Karpas-422 (cell line): Measurements from ENCODE around the gene TNFSF13B. TPM values are rescaled to one million over a fixed set of nuclear protein-coding genes. Genes with fewer than 3 reads are reported as not detected.
"Not testable (repeated sequence)": the region's sequence is repeated elsewhere in the genome, so short reads cannot be mapped to it uniquely, and the experiment has no call there.

ENCODE experiments used
- DNase-seq: peaks from one replicate; pipeline ENCODE4 v3.0.0-alpha.2; 2015
- H2AFZ ChIP-seq: fragments of 200-600 bp; sonication (generic); 2 replicates; pipeline ENCODE4 v1.6.1; 2014; ENCODE audit warnings: antibody characterized with exemption, low read length, mixed read lengths
- H3K27ac ChIP-seq: fragments of 200-600 bp; sonication (generic); 2 replicates; pipeline ENCODE4 v1.5.1; 2014; ENCODE audit warnings: mild to moderate bottlenecking, low read length, moderate library complexity
- H3K27me3 ChIP-seq: fragments of 200-600 bp; sonication (generic); 2 replicates; pipeline ENCODE4 v1.6.1; 2014; ENCODE audit warnings: low read length, mixed read lengths
- H3K36me3 ChIP-seq: fragments of 200-600 bp; sonication (generic); 2 replicates; pipeline ENCODE4 v1.6.1; 2014; ENCODE audit warnings: low read length, mixed read lengths; ENCODE audit not compliant: insufficient read depth
- H3K4me1 ChIP-seq: fragments of 200-600 bp; sonication (generic); 2 replicates; pipeline ENCODE4 v1.6.1; 2014; ENCODE audit warnings: mild to moderate bottlenecking, low read length, mixed read lengths
- H3K4me2 ChIP-seq: fragments of 200-600 bp; sonication (generic); 2 replicates; pipeline ENCODE4 v1.6.1; 2014; ENCODE audit warnings: low read length, low read depth, mild to moderate bottlenecking; ENCODE audit not compliant: poor library complexity, severe bottlenecking
- H3K4me3 ChIP-seq: fragments of 200-600 bp; sonication (generic); 2 replicates; pipeline ENCODE4 v1.5.1; 2014; ENCODE audit warnings: mild to moderate bottlenecking, antibody characterized with exemption, low read length, mixed read lengths
- H3K79me2 ChIP-seq: fragments of 200-600 bp; sonication (generic); 2 replicates; pipeline ENCODE4 v1.6.1; 2014; ENCODE audit warnings: mild to moderate bottlenecking, low read length, mixed read lengths
- H3K9ac ChIP-seq: fragments of 200-600 bp; sonication (generic); 2 replicates; pipeline ENCODE4 v1.6.0; 2014; ENCODE audit warnings: low read length
- H3K9me2 ChIP-seq: fragments of 200-600 bp; sonication (generic), shearing (Covaris generic); replicated peaks from 2 replicates; pipeline ENCODE4 v1.6.0; 2014; ENCODE audit warnings: mild to moderate bottlenecking, low read length, moderate library complexity; ENCODE audit not compliant: insufficient read depth
- H3K9me3 ChIP-seq: fragments of 300-700, 200-600 bp; sonication (generic); 2 replicates; pipeline ENCODE4 v1.6.1; 2014; ENCODE audit warnings: low read length, mixed read lengths
- H4K20me1 ChIP-seq: fragments of 200-600 bp; sonication (generic); 2 replicates; pipeline ENCODE4 v1.6.1; 2014; ENCODE audit warnings: mild to moderate bottlenecking, antibody characterized with exemption, low read length, low read depth; ENCODE audit not compliant: insufficient read depth
- total RNA-seq: library from RNA; depleted of rRNA; stranded (reverse); fragments of >200 nt; shearing (Covaris generic); gene quantifications from 2 replicates; pipeline ENCODE4 v1.2.3, GENCODE V29; 2014; ENCODE audit warnings: low replicate concordance

TNFSF13B gene
- total RNA-seq, 1 experiment from 2014 or later = 1.1 TPM

DNA sequence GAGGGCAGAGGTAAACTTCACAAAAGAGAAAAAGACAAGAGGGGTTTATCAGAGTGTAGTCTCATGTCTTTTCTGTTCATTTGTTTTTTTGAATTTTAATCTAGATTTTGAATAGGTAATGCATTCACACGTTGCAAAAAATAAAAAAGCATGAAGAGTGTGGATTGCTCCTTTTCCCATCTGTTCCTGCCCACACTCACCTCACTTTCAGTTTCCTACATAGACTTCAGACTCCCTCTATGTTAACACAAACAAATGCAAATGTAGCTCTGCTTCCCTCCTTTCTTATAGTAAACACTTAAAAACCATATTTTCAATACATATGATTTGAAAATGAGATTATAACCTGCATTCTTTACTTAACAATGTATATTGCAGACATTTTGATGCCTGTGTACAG is 20.3 kb downstream of the TNFSF13B start:
- no peaks in the 10 kb centered on the region for H3K36me3 ChIP-seq
- no peaks in the 10 kb centered on the region for H4K20me1 ChIP-seq
- no peak overlapping the region for H3K4me2 ChIP-seq
- no peaks in the 10 kb centered on the region for H3K4me1 ChIP-seq
- no peak overlapping the region for H3K4me3 ChIP-seq
- H3K27ac ChIP-seq = no peak overlapping the region
- H3K9me2 ChIP-seq = no peaks in the 10 kb centered on the region
- no peak overlapping the region for H2AFZ ChIP-seq
- H3K27me3 ChIP-seq = no peaks in the 10 kb centered on the region
- H3K9me3 ChIP-seq = no peaks in the 10 kb centered on the region
- DNase-seq = no peak
- H3K9ac ChIP-seq = no peak overlapping the region
- H3K79me2 ChIP-seq = no peaks in the 10 kb centered on the region

DNA sequence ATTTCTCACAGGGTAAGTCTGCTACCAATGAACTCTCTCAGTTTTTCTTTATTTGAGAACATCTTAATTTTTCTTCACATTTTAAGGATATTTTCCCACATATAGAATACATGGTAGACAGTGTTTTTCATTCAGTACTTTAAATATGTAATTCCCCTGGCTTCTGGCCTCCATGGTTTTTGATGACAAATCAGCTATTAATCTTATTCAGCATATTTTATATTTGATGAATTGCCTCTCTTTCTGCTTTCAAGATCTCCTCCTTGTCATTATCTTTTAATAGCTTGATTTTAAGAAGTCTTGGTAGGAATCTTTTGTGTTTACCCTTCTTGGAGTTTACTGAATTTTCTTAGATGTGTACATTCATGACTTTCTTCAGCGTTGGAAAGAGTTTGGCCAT is 27.6 kb downstream of the TNFSF13B start:
- Histone ChIP-seq H3K36me3 (no peaks in the 10 kb centered on the region), H3K9me3 (no peaks in the 10 kb centered on the region; the same call in 1 of the 2 replicates), H4K20me1 (no peaks in the 10 kb centered on the region), H3K79me2 (no peaks in the 10 kb centered on the region), H3K4me3 (no peak overlapping the region), H3K9ac (no peak overlapping the region), H3K4me2 (no peak overlapping the region), H3K9me2 (no peaks in the 10 kb centered on the region), H3K27ac (no peak overlapping the region), H3K27me3 (no peaks in the 10 kb centered on the region), H3K4me1 (no peaks in the 10 kb centered on the region), H2AFZ (no peak overlapping the region)
- DNase-seq = no peak

DNA sequence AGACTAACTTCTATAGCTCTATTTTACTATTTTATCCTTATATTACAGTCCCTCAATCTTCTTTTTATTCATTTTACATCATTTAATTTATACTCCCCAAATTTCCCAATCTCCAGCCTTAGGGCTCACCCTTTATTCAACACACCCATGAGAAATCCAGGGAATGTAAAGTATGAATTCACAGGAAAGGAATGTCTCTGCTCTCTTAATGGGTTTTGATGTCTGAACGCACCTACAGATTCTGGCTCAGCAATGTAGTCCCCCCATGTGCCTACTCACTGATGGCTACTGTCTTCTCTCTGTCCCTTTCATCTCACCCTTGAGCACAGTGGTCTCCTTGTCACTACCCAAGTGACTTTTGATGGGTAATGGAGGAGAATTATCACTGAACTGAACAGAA is 32.8 kb downstream of the TNFSF13B start:
- Histone ChIP-seq H3K4me3 (no peak overlapping the region), H3K4me1 (no peaks in the 10 kb centered on the region), H3K79me2 (no peaks in the 10 kb centered on the region), H3K27me3 (no peaks in the 10 kb centered on the region), H3K27ac (no peak overlapping the region), H3K36me3 (no peaks in the 10 kb centered on the region), H2AFZ (no peak overlapping the region), H4K20me1 (no peaks in the 10 kb centered on the region), H3K9me3 (no peaks in the 10 kb centered on the region), H3K4me2 (no peak overlapping the region), H3K9ac (no peak overlapping the region), H3K9me2 (no peaks in the 10 kb centered on the region)
- DNase-seq = no peak

DNA sequence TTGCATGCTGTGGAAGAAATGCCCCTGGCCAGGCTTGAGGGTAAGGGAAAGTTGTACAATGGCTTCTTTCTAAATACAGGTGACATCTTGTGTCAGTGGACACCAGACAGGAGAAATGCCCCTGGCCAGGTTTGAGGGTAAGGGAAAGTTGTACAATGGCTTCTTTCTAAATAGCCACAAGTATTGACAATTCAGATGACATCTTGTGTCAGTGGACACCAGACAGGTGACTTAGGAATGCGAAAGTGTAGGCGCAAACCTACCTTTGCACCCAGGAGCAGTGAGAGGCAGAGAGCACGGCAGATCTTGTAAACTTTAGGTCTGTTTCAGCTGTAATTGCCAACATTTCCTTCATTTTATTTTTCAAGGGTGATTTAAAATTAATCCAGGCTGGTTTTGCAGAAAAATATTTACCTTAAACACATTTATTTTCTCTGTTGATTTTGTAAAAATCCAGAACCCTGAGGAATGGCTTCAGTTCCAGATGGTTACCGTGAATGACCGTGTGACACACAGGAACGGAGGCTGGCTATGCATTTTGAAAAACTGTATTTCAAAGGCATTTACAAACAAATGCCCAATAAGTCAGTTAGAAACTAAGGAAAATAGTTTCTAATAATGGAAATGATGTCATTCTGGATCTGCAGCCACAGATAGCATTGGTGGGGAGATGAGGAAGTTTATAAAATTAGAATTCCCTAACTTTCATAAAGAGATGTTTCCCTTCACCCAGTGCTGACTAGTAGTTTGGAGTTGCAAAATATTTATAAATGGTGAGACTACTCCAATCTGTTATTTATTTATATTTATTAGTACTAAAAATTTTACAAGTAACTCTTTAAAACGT is 34.9 kb downstream of the TNFSF13B start:
- H3K4me2 ChIP-seq = no peak overlapping the region
- no peaks in the 10 kb centered on the region for H3K4me1 ChIP-seq
- no peak for DNase-seq

DNA sequence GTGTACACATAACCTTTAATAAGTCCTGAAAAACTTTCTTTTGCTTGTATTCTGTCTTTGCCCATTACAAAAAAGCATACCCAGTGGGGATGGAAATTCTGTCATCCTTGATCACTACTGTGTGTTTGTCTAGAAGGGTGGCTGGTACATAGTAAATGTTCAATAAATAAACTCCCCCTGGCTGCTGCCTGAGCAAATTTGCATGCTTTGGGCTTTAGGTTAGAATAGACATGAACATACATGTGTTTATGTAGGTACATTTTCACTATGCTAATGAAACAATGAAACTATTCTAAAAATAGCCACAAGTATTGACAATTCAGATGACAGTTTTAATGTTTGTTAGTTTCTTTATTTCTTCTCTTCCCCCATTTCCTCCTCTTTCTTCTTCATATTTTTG is 36.1 kb downstream of the TNFSF13B start:
- Histone ChIP-seq H3K4me3 (no peak overlapping the region), H3K9ac (no peak overlapping the region), H3K9me2 (no peaks in the 10 kb centered on the region), H3K9me3 (no peaks in the 10 kb centered on the region), H4K20me1 (no peaks in the 10 kb centered on the region), H3K36me3 (no peaks in the 10 kb centered on the region), H3K79me2 (no peaks in the 10 kb centered on the region), H2AFZ (no peak overlapping the region), H3K4me2 (no peak overlapping the region), H3K27me3 (no peaks in the 10 kb centered on the region), H3K27ac (no peak overlapping the region), H3K4me1 (no peaks in the 10 kb centered on the region)
- DNase-seq = no peak

More for the DNA sequence above, 34.9 kb downstream of the TNFSF13B start:
- no peak overlapping the region for H3K9ac ChIP-seq
- no peak overlapping the region for H3K4me3 ChIP-seq
- H3K27ac ChIP-seq = no peak overlapping the region
- no peaks in the 10 kb centered on the region for H3K36me3 ChIP-seq
- H3K9me3 ChIP-seq = no peaks in the 10 kb centered on the region
- no peak overlapping the region for H2AFZ ChIP-seq
- H3K79me2 ChIP-seq = no peaks in the 10 kb centered on the region
- H4K20me1 ChIP-seq = no peaks in the 10 kb centered on the region
- H3K9me2 ChIP-seq = no peaks in the 10 kb centered on the region
- no peaks in the 10 kb centered on the region for H3K27me3 ChIP-seq

DNA sequence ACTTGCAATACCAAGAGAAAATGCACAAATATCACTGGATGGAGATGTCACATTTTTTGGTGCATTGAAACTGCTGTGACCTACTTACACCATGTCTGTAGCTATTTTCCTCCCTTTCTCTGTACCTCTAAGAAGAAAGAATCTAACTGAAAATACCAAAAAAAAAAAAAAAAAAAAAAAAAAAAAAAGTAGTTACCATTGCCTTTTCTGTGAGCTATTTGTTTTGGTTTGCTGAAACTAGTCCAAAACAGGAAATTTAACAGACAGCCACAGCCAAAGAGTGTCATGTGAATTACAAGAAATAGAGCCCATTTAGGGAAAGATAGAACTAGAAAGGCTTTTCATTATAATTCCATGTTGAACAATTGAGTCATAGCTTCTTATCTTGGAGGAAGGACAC is 37.3 kb downstream of the TNFSF13B start:
- Histone ChIP-seq H3K4me1 (no peaks in the 10 kb centered on the region), H3K27me3 (no peaks in the 10 kb centered on the region), H3K9me3 (no peaks in the 10 kb centered on the region), H4K20me1 (no peaks in the 10 kb centered on the region), H3K4me2 (no peak overlapping the region), H3K9ac (no peak overlapping the region), H3K4me3 (no peak overlapping the region), H3K36me3 (no peaks in the 10 kb centered on the region), H3K27ac (no peak overlapping the region), H3K79me2 (no peaks in the 10 kb centered on the region), H3K9me2 (no peaks in the 10 kb centered on the region), H2AFZ (no peak overlapping the region)
- DNase-seq = no peak

DNA sequence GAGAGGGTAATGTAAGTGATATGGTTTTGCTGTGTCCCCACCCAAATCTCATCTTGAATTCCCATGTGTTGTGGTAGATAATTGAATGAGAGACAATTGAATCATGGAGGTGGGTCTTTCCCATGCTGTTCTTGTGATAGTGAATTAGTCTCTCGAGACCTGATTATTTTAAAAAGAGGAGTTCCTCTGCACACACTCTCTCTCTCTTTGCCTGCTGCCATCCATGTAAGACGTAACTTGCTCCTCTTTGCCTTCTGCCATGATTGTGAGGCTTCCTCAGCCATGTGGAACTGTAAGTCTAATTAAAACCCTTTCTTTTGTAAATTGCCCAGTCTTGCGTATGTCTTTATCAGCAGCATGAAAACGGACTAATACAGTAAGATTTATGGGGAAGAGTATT is 42.1 kb downstream of the TNFSF13B start:
- not testable (repeated sequence) for H2AFZ ChIP-seq, H3K9me3 ChIP-seq, H3K4me2 ChIP-seq, H3K4me1 ChIP-seq, H3K9ac ChIP-seq, H3K9me2 ChIP-seq, H3K27ac ChIP-seq, H3K4me3 ChIP-seq, H4K20me1 ChIP-seq, H3K36me3 ChIP-seq, DNase-seq, H3K79me2 ChIP-seq, H3K27me3 ChIP-seq

DNA sequence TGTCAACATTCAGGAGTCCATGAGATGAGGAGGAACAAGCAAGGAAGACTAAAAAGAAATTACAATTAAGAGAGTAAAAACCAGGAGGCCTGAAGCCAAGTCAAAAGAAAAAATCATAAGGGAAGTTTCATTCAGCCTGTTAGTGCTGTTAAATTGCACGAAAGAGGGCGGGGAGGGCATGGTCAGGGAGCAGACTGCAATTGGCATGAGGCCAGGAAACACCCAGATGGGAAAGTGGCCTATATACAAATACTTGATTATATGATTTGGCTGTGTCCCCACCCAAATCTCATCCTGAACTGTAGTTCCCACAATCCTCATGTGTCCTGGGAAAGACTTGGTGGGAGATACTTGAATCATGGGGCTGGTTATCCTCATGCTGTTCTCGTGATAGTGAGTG is 43.9 kb downstream of the TNFSF13B start:
- H3K9ac ChIP-seq = no peak overlapping the region
- DNase-seq = no peak

More for the DNA sequence above, 43.9 kb downstream of the TNFSF13B start:
- Histone ChIP-seq H2AFZ (no peak overlapping the region), H3K79me2 (no peaks in the 10 kb centered on the region), H3K4me2 (no peak overlapping the region), H3K9me2 (no peaks in the 10 kb centered on the region), H3K4me3 (no peak overlapping the region), H3K27me3 (no peaks in the 10 kb centered on the region), H4K20me1 (no peaks in the 10 kb centered on the region), H3K4me1 (no peaks in the 10 kb centered on the region), H3K27ac (no peak overlapping the region), H3K36me3 (no peaks in the 10 kb centered on the region), H3K9me3 (no peaks in the 10 kb centered on the region)
